HG02759 (cell line): Measurements from ENCODE around the gene TANGO2.
A peak's percentile ranks its signal among the peaks of the same experiment; 100 is the strongest.
"Not testable (repeated sequence)": the region's sequence is repeated elsewhere in the genome, so short reads cannot be mapped to it uniquely, and the experiment has no call there.

ENCODE experiments used
- ATAC-seq: cut with Tn5 transposase; IDR thresholded peaks from one replicate; pipeline ENCODE4 v1.9.1; 2021; ENCODE audit warnings: mild to moderate bottlenecking, moderate library complexity; ENCODE audit not compliant: unreplicated experiment

TANGO2 gene

DNA sequence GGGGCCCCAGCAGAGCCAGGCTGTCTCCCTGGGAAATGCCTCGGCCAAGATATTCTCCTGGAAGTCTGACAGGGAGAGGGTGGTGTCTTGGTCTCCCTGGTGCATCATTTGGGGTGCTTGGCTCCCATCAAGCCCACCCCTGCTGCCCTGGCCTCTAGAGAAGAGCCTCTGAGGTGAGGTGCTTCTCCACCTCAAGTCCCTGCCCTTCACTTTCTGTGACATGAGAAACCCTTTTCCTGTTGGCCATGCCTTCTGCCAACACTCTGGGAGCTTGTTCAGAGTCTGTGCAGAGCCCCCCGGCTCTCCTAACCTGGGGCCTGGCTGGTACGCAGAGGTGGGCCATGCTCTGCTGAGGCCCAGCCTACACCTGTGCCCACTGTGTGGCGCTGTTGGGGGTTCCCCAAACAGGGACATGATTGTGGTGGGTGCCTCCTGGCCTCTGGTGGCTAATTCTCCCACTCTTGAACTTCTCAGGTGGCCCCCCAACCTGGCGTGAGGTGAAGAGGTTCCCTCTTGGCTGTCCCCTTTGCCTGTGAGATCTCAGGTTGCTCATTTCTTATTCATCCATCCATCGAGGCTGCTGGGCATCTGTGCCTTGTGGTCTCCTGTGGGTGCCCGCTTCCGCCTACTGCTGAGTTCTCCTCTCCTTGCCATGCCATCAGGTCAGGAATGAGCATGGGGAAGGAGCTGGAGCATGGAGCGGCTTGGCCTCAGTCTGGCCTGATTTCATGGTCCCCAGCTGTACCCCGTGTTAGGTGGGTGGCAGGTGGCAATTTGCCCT is 40.0 kb downstream of the TANGO2 start:
- ATAC-seq: no peak

DNA sequence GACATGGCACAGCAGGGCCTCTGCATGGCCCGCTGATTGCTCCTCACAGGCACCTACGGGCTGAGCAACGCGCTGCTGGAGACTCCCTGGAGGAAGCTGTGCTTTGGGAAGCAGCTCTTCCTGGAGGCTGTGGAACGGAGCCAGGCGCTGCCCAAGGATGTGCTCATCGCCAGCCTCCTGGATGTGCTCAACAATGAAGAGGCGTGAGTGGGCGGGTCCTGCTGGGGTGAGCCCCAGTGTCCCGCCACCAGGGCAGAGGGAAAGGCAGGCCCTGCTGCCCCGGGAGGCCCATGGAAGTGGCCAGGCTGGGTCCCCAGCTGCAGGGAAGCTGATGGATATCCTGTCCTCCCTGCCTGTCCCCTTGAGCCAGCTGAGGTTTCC is 40.6 kb downstream of the TANGO2 start:
- no peak for ATAC-seq

- no peak for ATAC-seq
Measured at GRCh38 chr22:20062043-20062765, 41.3 kb downstream of the TANGO2 start.

DNA sequence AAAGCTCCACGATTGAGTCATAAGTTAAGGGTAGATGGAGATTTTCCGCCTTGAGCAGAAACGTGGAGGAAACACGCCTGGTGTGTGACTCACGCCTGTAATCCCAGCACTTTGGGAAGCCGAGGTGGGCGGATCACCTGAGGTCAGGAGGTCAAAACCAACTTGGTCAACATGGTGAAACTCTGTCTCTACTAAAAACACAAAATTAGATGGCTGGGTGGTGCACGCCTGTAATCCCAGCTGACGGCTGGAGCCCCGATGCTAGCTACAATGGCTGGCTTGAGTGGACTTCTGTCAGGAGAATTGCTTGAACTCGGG is 41.8 kb downstream of the TANGO2 start:
- no peak for ATAC-seq

DNA sequence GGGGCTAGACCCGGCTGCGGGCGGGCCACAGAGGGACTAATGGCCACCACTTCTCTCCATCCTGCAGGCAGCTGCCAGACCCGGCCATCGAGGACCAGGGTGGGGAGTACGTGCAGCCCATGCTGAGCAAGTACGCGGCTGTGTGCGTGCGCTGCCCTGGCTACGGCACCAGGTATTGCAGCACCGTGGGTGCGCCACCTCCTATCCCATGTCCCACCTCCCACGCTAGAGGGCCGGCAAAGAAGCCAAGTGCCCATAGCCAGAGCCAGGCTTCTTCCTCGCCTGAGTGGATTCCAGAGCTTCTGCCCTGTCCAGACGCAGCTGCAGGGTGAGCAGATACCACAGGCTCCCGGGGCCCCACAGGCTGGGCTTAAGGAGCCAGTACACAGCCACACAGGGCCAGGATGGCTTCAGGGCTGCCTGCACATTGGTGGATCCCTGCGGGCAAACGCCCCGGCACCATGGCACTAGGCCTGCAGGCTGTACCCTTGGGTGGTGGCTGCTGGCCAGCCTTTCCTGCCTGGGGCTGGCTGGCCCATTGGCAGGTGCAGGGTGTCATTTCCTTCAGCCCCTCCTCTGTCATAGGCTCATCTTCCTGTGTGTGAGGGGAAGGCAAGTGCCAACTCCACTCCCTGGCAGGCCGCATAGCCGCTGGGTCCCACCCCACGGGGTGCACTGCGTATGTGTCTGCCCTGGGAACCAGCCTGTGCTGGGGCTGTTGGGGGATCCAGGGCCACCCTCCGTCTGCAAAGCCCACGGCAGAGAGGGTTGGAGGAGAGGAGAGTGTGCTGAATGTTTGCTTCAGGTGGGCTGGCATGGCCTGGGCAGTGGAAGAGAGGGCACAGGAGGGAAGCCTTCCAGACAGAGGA is 42.6 kb downstream of the TANGO2 start:
- no peak for ATAC-seq

DNA sequence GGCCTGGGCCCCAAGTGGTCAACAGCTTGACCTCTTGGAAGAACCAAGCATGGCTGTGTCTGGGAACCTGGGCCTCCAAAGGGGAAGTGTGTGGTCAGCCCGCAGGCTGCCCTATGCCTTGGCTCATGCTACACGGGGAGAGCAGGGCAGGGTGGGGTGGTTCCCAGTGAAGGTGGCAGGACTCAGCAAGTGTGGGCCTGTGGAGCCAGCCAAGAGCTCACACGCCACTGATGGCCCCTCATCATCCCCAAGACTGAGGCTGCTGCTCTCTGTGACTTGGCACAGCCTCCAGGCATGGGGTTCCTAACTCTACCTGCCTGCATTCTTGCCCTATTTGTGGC is 43.2 kb downstream of the TANGO2 start:
- ATAC-seq: no peak

GRCh38 chr22:20064545-20065262 is 43.8 kb downstream of the TANGO2 start:
- ATAC-seq: no peak

DNA sequence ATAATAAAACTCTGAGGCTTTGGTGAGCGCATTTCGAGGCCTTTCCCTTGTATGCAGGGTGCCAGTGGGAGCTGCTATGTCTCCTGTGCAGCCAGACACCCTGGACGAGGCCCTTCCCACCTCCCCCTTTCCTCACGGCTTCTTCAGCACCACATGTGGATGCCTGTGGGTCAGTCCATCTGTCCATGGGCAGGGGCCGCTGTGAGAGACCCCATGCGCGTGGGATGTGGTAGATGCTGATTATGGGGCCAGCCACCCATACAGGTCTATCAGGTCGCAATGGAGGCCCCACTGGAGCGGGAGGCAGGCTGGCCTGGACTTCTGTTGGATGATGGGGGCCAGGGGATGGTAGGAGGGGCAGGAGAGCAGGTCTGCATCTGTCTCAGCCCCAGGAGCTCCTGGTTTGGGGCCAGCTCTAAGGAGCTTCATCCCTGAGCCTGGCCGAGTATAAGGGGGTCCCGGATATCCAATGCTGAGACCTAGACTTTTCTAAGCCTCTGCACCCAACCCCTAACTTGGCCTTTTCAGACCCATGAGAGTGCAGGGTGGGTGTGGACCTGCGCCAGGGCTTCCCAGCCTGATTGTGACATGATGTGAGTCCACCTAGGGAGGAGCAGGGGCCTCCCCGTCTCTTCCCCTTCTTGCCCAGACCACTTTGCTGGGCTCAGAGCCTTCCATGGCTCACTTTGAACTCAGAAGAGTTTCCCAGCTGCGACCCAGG is 45.1 kb downstream of the TANGO2 start:
- no peak for ATAC-seq

DNA sequence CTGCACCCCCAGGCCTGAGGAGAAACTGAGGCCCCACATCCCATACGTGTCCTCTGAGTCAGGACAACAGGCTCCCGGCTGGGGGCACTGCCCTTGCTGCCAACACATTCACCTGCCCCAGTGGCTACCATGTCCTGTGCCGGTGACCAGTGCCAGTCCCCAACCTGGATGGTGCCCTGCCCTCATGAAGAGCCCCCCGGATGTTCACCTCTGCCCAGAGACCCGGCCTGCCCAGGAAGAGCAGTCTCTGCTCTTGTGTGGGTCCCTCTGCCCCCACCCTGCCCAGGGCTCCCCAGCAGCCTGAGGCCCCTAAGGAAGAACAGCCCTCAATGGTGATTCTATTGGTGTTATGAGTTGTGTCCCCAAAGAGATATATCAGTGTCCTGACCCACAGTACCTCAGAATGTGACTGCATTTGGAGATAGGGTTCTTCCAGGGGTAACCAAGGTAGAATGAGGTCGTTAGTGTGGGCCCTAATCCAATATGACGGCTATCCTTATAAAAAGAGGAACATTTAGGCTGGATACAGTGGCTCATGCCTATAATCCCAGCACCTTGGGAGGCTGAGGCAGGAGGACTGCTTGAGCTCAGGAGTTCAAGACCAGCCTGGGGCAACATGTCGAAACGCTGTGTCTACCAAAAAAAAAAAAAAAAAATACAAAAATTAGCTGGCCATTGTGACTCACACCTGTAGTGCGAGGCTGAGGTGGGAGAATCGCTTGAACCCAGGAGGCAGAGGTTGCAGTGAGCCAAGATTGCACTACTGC is 45.9 kb downstream of the TANGO2 start:
- ATAC-seq: no peak

- ATAC-seq: not testable (repeated sequence)
Measured at GRCh38 chr22:20067384-20067682, 46.4 kb downstream of the TANGO2 start.

- no peak for ATAC-seq
Measured at GRCh38 chr22:20068640-20069039, 47.7 kb downstream of the TANGO2 start.

GRCh38 chr22:20069331-20070042 is 48.6 kb downstream of the TANGO2 start:
- ATAC-seq: no peak

- no peak for ATAC-seq
Measured at GRCh38 chr22:20071524-20071972, 50.6 kb downstream of the TANGO2 start.

- no peak for ATAC-seq
Measured at GRCh38 chr22:20076627-20077172, 55.8 kb downstream of the TANGO2 start.

- ATAC-seq: peak; percentile 89
Measured at GRCh38 chr22:20079745-20080444, 59.0 kb downstream of the TANGO2 start, which contains the start of gene DGCR8. Gene DGCR8, plus strand, starts transcription at chr22:20080241. Its CDS starts 5,723 bp downstream, at chr22:20085964.

GRCh38 chr22:20080445-20080775 is 59.5 kb downstream of the TANGO2 start:
- ATAC-seq: peak; percentile 68

DNA sequence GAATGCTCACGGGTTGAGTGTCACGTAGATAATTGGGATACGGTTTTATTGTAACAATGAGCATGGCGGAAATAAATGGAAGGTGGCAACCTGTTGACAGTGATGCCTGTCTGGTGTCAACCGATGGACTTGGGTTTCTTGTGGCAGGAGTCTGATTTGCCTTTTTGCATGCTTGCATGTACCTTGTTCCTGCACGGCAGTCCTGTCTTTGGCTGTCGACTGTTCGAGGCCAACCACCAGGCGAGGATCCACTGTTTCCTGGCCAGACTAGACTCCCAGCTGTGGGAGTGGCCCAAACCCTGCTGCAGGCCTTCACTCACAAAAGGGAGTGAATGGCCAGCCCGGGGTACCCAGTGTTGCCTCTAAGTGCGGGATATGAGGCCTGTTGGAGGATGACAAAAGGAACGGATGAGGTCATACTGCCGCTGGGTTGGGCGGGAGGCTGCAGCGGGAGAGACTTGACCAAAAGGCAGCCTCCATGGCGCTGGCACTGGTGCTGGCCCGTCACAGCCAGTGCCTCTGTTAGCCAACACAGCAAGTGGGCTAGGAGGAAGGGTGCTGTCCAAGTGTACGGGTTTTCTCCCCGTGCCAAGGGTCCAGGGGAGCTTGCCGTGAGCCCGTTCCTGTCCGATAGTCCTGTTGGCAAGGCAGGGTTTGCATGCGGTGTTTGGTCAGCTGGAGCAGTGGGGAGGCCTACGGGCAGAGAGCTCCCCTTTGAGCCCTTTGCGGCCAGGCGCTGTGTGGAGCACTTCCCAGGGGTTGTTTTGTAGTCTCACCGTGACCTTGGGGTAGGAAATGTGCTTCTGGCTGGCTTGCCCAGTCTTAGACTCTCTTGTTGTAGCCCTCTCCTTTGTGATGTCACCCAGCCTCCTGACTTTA is 60.1 kb downstream of the TANGO2 start:
- no peak for ATAC-seq
